NB4 (cell line): ENCODE data around the gene BCL11A.

Experiments
- DNase-seq: peaks from one replicate; pipeline ENCODE4 v3.0.0; 2010; ENCODE audit warnings: low read depth
- H3K4me3 ChIP-seq: one replicate; pipeline ENCODE4 v1.5.1; 2011; ENCODE audit warnings: mild to moderate bottlenecking, low read depth, low read length, moderate library complexity
- CTCF ChIP-seq: IDR thresholded peaks from one replicate; pipeline ENCODE4 v1.5.1; 2012; ENCODE audit warnings: low read depth, low read length
- MAX ChIP-seq: IDR thresholded peaks from 2 replicates; pipeline ENCODE4 v1.6.1; 2011; ENCODE audit warnings: low read depth, low read length
- MYC ChIP-seq: IDR thresholded peaks from 2 replicates; pipeline ENCODE4 v1.6.1; 2011; ENCODE audit warnings: low read depth, low read length
- POLR2A ChIP-seq: IDR thresholded peaks from 2 replicates; pipeline ENCODE4 v1.6.1; 2011; ENCODE audit warnings: mild to moderate bottlenecking; ENCODE audit not compliant: insufficient read length; ENCODE audit errors: extremely low read depth

Gene BCL11A

GRCh38 chr2:60474301-60474700, 79.2 kb downstream of the BCL11A start:
- no peak overlapping the region for H3K4me3 ChIP-seq
- TF ChIP-seq MAX: no peak
- TF ChIP-seq CTCF: no peak
- TF ChIP-seq MYC: no peak
- no peak for TF ChIP-seq POLR2A

GRCh38 chr2:60473546-60473945, 79.9 kb downstream of the BCL11A start:
- no peak overlapping the region for H3K4me3 ChIP-seq
- TF ChIP-seq MYC (no peak), MAX (no peak), POLR2A (no peak), CTCF (no peak)
- DNase-seq: no peak

More at GRCh38 chr2:60474301-60474700, 79.2 kb downstream of the BCL11A start:
- no peak for DNase-seq

- no peak for DNase-seq
- no peak for TF ChIP-seq MYC
- TF ChIP-seq MAX: 0 out of 2 replicates have a peak, but pooled peaks have one; percentile 21
- no peak overlapping the region for H3K4me3 ChIP-seq
Observed at GRCh38 chr2:60472663-60473289, 80.7 kb downstream of the BCL11A start.

- DNase-seq: no peak
- no peak overlapping the region for H3K4me3 ChIP-seq
- TF ChIP-seq MAX (no peak), POLR2A (no peak), CTCF (no peak)
Observed at GRCh38 chr2:60472041-60472440, 81.4 kb downstream of the BCL11A start.

GRCh38 chr2:60470340-60470739, 83.1 kb downstream of the BCL11A start:
- DNase-seq: no peak
- no peak overlapping the region for H3K4me3 ChIP-seq

More at GRCh38 chr2:60470340-60470739, 83.1 kb downstream of the BCL11A start:
- TF ChIP-seq MAX (no peak), POLR2A (no peak), CTCF (no peak), MYC (no peak)
